SK-N-MC (cell line): ENCODE data around the gene TMEM271.

Experiments used
- DNase-seq: peaks from one replicate; pipeline ENCODE4 v3.0.0-alpha.2; 2011; ENCODE audit warnings: low read depth, low spot score
- H3K27ac ChIP-seq: fragments of 200-600 bp; sonication (generic); 2 replicates; pipeline ENCODE4 v1.5.1; 2016; ENCODE audit warnings: mixed run types
- H3K36me3 ChIP-seq: fragments of 200-600 bp; sonication (generic); 2 replicates; pipeline ENCODE4 v1.6.1; 2017; ENCODE audit warnings: antibody characterized with exemption, low read length, mixed read lengths; ENCODE audit not compliant: insufficient read depth
- H3K4me3 ChIP-seq: fragments of 200-600 bp; sonication (generic); 2 replicates; pipeline ENCODE4 v1.5.1; 2016
- H3K9ac ChIP-seq: fragments of 200-600 bp; sonication (generic); 2 replicates; pipeline ENCODE4 v1.8.0; 2017; ENCODE audit warnings: mixed run types, mixed read lengths; ENCODE audit not compliant: insufficient read length
- H3K9me3 ChIP-seq: fragments of 200-600 bp; sonication (generic); 2 replicates; pipeline ENCODE4 v1.6.1; 2017; ENCODE audit warnings: low read depth, mild to moderate bottlenecking, antibody characterized with exemption, low read length, moderate library complexity, mixed read lengths
- EZH2 ChIP-seq: fragments of 200-600 bp; sonication (generic); IDR thresholded peaks from one replicate; pipeline ENCODE4 v1.6.1; 2017; ENCODE audit warnings: antibody characterized with exemption
- FOXP2 ChIP-seq: optimal IDR thresholded peaks from 2 replicates; pipeline ENCODE3; 2011; ENCODE audit warnings: mild to moderate bottlenecking, moderate library complexity; ENCODE audit not compliant: insufficient read depth; ENCODE audit errors: extremely low read length, control extremely low read depth
- POLR2AphosphoS5 ChIP-seq: IDR thresholded peaks from 2 replicates; pipeline ENCODE4 v1.6.1; 2012; ENCODE audit warnings: mild to moderate bottlenecking, low read depth, low read length, borderline replicate concordance

Gene TMEM271

DNA sequence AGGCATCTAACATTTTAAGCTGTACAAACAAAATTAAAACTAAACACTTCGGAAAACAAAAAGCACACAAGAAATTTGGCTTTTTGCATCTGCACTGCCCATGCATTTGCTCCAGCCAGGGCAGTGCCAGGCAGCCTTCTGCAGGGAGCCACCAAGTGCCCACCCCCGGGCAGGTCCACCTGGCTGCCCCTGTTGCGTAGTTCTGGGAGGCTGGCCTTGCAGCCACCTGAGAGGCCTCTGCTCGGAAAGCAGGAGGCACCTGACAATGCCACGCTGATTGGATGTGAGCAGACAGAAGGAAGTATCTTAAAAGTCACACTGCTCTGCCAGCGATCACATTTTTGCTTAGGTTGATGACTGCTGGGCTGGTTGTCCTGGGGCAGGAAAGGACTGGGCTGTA, 3.5 kb downstream of the TMEM271 start:
- H3K9ac ChIP-seq = no peak overlapping the region
- no peak for DNase-seq
- TF ChIP-seq FOXP2 (no peak), POLR2AphosphoS5 (no peak), EZH2 (no peak)
- no peak overlapping the region for H3K4me3 ChIP-seq
- H3K36me3 ChIP-seq = no peaks in the 10 kb centered on the region
- no peak overlapping the region for H3K27ac ChIP-seq
- H3K9me3 ChIP-seq = no peaks in the 10 kb centered on the region

DNA sequence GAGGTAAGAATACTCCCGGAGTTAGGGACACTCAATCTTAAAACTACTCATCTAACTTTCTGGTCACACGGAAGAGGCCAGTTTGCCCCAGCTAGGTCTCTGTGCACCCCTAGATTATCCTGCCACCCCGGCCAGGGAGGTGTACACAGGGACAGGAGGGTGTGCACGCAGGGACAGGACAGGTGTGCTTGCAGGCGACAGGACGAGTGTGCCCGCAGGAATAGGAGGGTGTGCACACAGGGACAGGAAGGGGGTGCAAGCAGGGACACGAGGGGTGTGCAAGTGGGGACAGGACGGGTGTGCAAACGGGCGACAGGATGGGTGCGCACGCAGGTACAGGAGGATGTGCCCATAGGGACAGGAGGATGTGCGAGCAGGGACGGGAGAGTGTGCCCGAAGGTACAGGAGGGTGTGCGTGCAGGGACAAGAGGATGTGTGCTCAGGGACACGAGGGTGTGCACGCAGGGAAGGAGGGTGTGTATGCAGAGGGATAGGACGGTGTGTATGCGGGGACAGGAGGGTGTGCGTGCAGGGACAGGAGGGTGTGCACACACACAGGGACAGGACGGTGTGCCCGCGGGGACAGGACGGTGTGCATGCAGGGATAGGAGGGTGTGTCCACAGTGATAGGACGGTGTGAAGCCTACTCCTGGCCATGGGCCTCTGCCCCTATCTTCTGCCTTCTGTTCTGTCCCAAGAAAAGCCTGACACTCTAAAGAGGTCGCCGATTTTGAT, 4.1 kb downstream of the TMEM271 start:
- H3K9ac ChIP-seq = no peak overlapping the region
- no peak for DNase-seq
- H3K27ac ChIP-seq = no peak overlapping the region
- H3K4me3 ChIP-seq = no peak overlapping the region
- H3K36me3 ChIP-seq = no peaks in the 10 kb centered on the region
- TF ChIP-seq EZH2 = no peak
- no peak for TF ChIP-seq POLR2AphosphoS5
- TF ChIP-seq FOXP2 = no peak
- no peaks in the 10 kb centered on the region for H3K9me3 ChIP-seq

DNA sequence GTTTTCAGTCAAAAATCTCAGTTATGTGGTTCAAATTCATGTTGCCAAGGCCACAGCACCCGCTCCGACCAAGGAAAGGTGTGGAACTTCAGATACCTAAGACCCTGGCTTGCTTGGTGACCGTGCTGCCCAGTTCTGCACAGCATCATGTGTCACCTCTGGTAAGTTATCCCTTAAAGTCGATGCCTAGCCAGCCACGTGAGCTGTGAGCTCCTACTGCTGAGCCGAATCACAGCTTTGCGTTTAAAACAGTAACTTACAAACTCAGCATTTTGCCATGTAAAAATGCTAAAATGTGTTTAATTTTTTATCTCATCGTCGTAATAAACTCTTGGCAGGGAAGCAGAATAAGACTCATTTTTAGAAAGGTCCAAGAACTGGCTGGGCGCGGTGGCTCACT, 5.3 kb downstream of the TMEM271 start:
- TF ChIP-seq FOXP2 = no peak
- no peak for TF ChIP-seq EZH2
- TF ChIP-seq POLR2AphosphoS5 = no peak
- Histone ChIP-seq H3K27ac (no peak overlapping the region), H3K9ac (no peak overlapping the region)

DNA sequence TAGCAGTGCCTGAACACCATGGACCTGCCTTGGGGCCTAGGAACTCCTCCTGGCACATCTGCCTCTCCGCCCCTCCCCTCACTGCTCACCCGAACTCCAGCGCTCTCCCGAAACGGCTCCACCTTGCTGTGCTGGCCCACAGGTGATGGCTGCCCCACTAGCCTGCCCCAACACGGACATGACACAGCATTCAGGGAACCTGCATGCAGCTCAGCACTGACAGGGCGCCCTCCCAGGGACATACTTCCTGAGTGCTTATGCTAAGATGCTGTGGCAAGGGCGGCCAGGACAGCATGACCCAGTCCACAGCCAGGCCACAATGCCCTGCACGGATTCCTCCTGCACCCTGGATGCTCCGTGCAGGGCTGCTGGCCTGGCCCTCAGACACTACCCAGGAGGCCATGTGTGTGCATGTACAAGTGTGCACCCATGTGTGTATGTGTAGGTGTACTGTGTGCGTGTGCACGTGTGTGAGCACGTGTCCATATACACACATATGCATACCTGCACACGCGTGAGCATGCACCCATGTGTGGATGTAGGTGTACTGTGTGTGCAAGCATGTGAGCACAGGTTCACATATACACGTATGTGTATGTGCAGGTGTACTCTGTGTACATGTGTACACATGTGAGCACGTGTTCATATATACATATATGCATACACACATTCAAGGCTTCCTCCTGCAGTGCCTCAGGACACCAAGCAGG, 6.0 kb downstream of the TMEM271 start:
- H3K4me3 ChIP-seq = no peak overlapping the region
- no peak overlapping the region for H3K27ac ChIP-seq
- no peaks in the 10 kb centered on the region for H3K9me3 ChIP-seq
- DNase-seq = no peak
- TF ChIP-seq POLR2AphosphoS5 (no peak), FOXP2 (no peak)
- H3K9ac ChIP-seq = no peak overlapping the region
- H3K36me3 ChIP-seq = no peaks in the 10 kb centered on the region

More for the DNA sequence above, 5.3 kb downstream of the TMEM271 start:
- no peak overlapping the region for H3K4me3 ChIP-seq
- no peaks in the 10 kb centered on the region for H3K9me3 ChIP-seq
- no peaks in the 10 kb centered on the region for H3K36me3 ChIP-seq
- no peak for DNase-seq

DNA sequence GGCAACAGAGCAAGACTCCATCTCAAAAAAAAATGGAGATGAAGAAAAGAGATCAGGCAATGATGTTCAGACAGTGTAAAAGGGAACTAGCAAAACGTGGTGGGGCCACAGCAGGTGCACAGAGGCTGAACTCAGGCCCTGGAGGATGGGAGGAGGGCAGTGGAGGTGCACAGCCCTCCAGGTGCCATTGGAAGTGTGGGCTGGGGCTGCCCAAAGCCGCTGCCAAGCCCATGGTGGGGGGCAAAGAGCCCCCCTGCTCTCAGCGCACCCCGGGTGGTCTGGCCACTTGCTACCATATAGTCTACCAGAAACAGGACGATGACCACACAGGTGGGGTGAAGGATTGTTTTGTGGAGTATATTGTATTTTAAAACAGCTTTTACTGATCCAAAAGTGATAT, 7.1 kb downstream of the TMEM271 start:
- Histone ChIP-seq H3K4me3 (no peak overlapping the region), H3K9ac (no peak overlapping the region), H3K36me3 (no peaks in the 10 kb centered on the region), H3K9me3 (no peaks in the 10 kb centered on the region), H3K27ac (no peak overlapping the region)
- TF ChIP-seq POLR2AphosphoS5 (no peak), EZH2 (no peak), FOXP2 (no peak)
- no peak for DNase-seq

DNA sequence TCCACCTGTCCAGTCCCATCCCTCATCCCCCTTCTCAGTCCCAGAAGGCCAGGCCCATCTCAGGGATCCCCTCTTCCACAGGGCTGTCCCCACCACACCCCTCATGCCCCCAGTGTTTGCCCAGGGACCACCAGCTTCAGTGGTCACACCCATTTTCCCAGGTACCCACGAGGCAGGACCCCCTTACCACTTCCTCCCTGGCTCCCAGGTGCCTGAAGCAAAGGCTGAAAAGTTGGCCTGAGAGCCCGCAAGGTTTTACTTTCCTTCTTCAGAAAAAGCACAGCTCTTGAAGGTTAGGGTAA, 7.8 kb downstream of the TMEM271 start:
- no peak for DNase-seq
- Histone ChIP-seq H3K9ac (no peak overlapping the region), H3K27ac (no peak overlapping the region), H3K36me3 (no peaks in the 10 kb centered on the region), H3K4me3 (no peak overlapping the region), H3K9me3 (no peaks in the 10 kb centered on the region)
- TF ChIP-seq POLR2AphosphoS5 = no peak

DNA sequence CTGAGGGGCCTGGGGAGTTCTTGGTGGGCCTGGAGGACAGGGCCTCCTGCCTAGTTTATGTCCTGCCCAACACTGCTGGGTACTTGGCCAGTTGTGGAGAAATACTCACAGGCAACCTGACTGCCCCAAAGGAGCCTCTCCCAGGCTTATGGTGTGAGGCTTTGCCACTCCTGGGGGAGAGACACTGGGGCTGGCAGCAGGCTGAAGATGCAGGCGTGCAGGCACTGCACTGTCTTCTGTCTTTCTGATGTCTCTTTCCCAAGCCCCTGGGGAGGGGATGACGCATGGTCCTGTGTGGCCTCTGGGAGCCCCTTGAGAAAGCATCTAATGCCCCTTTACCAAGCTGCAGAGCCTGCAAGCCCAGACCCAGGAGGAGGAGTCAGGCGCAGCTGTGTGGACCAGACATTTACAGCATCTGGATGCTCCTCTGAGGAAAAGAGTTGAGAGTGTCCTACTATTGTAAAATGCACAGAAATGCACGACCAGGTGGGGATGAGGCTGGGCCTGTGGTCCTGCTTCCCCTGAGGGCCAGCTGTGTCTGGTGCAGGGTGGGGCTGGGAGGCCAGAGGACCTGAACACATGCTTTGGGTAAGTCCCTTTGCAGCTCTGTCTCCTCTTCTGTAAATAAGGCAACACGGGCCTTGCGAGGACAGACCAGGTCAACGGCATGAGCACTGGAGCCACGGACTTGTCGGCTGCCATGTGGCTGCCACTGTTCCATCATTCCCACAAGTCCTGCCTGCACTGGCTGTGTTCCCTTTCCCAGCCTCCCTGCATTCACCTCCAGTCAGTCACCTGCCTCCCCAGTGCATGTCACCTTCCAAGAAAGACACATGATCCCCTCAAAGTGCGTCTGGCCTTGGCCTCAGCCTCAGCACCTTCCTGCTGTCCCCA, 8.4 kb downstream of the TMEM271 start:
- no peak overlapping the region for H3K27ac ChIP-seq
- H3K4me3 ChIP-seq = no peak overlapping the region
- no peak overlapping the region for H3K9ac ChIP-seq
- no peaks in the 10 kb centered on the region for H3K36me3 ChIP-seq
- H3K9me3 ChIP-seq = no peaks in the 10 kb centered on the region
- TF ChIP-seq POLR2AphosphoS5 = no peak
- no peak for TF ChIP-seq EZH2
- TF ChIP-seq FOXP2 = no peak
- no peak for DNase-seq

DNA sequence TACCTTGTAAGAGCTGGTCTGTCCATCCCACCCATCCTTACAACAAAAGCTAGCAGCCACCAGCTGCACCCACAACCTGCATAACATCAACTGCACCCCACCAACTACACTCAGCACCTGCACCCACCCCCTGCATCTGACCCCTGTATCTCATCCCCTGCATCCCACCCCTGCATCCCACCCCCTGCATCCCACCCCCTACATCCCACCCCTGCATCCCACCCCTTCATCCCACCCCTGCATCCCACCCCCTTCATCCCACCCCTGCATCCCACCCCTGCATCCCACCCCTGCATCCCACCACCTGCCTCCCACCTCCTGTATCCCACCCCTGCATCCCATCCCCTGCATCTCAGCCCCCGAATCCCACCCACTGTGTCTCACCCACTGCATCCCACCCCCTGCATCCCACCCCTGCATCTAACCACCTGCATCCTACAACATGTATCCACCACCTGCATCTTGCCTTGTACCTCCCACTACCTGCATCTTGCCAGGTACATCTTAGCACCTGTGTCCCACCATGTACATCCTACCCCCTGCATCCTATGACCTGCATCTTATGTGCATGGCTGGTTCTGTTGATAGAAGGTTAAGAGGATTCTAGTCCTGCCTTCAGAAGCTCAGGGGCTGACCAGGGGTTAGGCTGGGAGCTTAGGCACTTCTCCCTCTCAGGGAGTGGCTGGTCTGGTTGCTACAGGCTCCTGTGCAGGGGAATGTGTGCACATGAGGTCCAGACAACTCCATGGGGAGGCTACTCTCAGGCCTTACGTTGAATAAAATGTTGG, 9.4 kb downstream of the TMEM271 start:
- TF ChIP-seq FOXP2 (no peak), EZH2 (no peak), POLR2AphosphoS5 (no peak)
- no peak for DNase-seq
- H3K36me3 ChIP-seq = no peaks in the 10 kb centered on the region
- H3K27ac ChIP-seq = no peak overlapping the region
- H3K4me3 ChIP-seq = no peak overlapping the region
- no peak overlapping the region for H3K9ac ChIP-seq
- no peaks in the 10 kb centered on the region for H3K9me3 ChIP-seq
